ENCODE data around the gene C7orf33. TPM values are rescaled to one million over a fixed set of nuclear protein-coding genes. Genes with fewer than 3 reads are reported as not detected.
A peak's percentile ranks its signal among the peaks of the same experiment; 100 is the strongest.

Gene C7orf33
- total and polyA plus RNA-seq, 2 of the 13 experiments (the other 11 are each of a cell fraction or from before 2014, with no cell fraction given), result not detected

DNA sequence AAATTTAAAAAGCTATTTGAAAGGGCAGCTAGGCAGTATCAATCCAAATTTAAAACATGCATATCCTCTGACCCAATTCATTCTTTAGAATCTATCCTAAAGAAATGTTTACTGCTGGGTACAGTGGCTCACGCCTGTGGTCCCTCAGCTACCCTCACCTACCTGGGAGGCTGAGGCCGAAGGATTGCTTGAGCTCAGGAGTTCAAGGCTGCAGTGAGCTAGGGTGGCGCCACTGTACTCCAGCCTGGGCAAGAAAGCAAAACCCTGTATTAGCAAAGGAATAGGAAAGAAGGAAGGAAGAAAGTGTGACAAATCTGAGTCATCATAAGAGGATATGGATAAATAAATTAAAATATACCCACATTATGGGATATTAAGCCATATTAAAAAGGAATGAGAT is 36.3 kb downstream of the C7orf33 start:
- POLR2A ChIA-PET, result no interaction called here
- 24% methylated on average over 3 of the region's 3 CpGs for WGBS (ENCODE audit: low lambda C conversion rate)

GRCh38 chr7:148628011-148628410 is 37.4 kb downstream of the C7orf33 start:
- Histone ChIP-seq H3K9ac (ENCODE audit: insufficient read depth, low read depth, low read length) (no peak overlapping the region), H3K4me1 (ENCODE audit: insufficient read depth, low read length) (no peaks in the 10 kb centered on the region), H3K4me2 (ENCODE audit: low read depth, low read length) (no peak overlapping the region), H2AFZ (ENCODE audit: low read length) (no peak overlapping the region), H3K9me3 (ENCODE audit: low read length) (no peaks in the 10 kb centered on the region), H4K20me1 (ENCODE audit: insufficient read depth, low read length) (no peaks in the 10 kb centered on the region; the same call in 1 of the 2 replicates), H3K36me3 (replicated peaks in 1 of 2; ENCODE audit: control insufficient read depth in 1 of 2, insufficient read depth in 2 of 2, low read length in 2 of 2) (no peaks in the 10 kb centered on the region), H3K27ac (ENCODE audit: extremely low read length, insufficient read depth, low read length) (no peak overlapping the region), H3K4me3 (replicated peaks in 1 of 3; ENCODE audit: insufficient read depth in 1 of 3, low read depth in 2 of 3, low read length in 3 of 3) (no peak overlapping the region), H3K27me3 (ENCODE audit: control insufficient read depth in 1 of 2, insufficient read depth in 2 of 2, low read length in 2 of 2) (0 out of 5 replicates have a peak, but pooled peaks cover 0 to 3% of the 10 kb centered on the region in 2 experiments), H3K79me2 (ENCODE audit: insufficient read depth, low read length) (no peaks in the 10 kb centered on the region)
- intact Hi-C loops (cut with micrococcal nuclease; ENCODE audit: unreplicated experiment), result no loop called here
- ChIA-PET CTCF (ENCODE audit: low intra/inter-chr PET ratio, low total read pairs) (no interaction called here), POLR2A (no interaction called here)
- 61% methylated on average over 7 of the region's 7 CpGs for WGBS (ENCODE audit: low lambda C conversion rate)
- no peak for FAIRE-seq
- no TSS peak for BruUV-seq (replicated peaks)
- no peak for ATAC-seq
- no peak for DNase-seq (ENCODE audit: low spot score)
- no peak for TF ChIP-seq LBX2 (CRISPR knock-in tag; IDR thresholded peaks at IDR 0.05; ENCODE audit: borderline replicate concordance)
- no peak for TF ChIP-seq ZSCAN25 (CRISPR knock-in tag; IDR thresholded peaks at IDR 0.05)
- no peak for TF ChIP-seq ZFY (CRISPR knock-in tag; IDR thresholded peaks at IDR 0.05)
- no peak for TF ChIP-seq SRSF4 (IDR thresholded peaks at IDR 0.05; ENCODE audit: low read depth, low read length, poor library complexity, severe bottlenecking)
- no peak for TF ChIP-seq ZNF775 (CRISPR knock-in tag; IDR thresholded peaks at IDR 0.05; ENCODE audit: borderline replicate concordance)
- no peak for TF ChIP-seq ZMAT3 (CRISPR knock-in tag; conservative IDR thresholded peaks at IDR 0.05)
- in situ Hi-C loops (cut with HindIII; ENCODE audit: extremely low pct_ligation_motif_present, low pct_unique_long_range_greater_than_20kb), result no loop called here

More for the DNA sequence above, 36.3 kb downstream of the C7orf33 start:
- Histone ChIP-seq H3K4me2 (ENCODE audit: low read depth, low read length) (no peak overlapping the region), H3K4me1 (ENCODE audit: insufficient read depth, low read length) (no peaks in the 10 kb centered on the region), H3K4me3 (replicated peaks in 1 of 3; ENCODE audit: insufficient read depth in 1 of 3, low read depth in 2 of 3, low read length in 3 of 3) (no peak overlapping the region), H4K20me1 (ENCODE audit: insufficient read depth, low read length) (no peaks in the 10 kb centered on the region; the same call in 1 of the 2 replicates), H3K36me3 (replicated peaks in 1 of 2; ENCODE audit: control insufficient read depth in 1 of 2, insufficient read depth in 2 of 2, low read length in 2 of 2) (no peaks in the 10 kb centered on the region), H3K27me3 (ENCODE audit: control insufficient read depth in 1 of 2, insufficient read depth in 2 of 2, low read length in 2 of 2) (0 out of 5 replicates have a peak, but pooled peaks cover 0 to 3% of the 10 kb centered on the region in 2 experiments), H3K27ac (ENCODE audit: extremely low read length, insufficient read depth, low read length) (no peak overlapping the region), H3K9me3 (ENCODE audit: low read length) (no peaks in the 10 kb centered on the region), H2AFZ (ENCODE audit: low read length) (no peak overlapping the region), H3K9ac (ENCODE audit: insufficient read depth, low read depth, low read length) (no peak overlapping the region), H3K79me2 (ENCODE audit: insufficient read depth, low read length) (no peaks in the 10 kb centered on the region)
- CTCF ChIA-PET (ENCODE audit: low intra/inter-chr PET ratio, low total read pairs), result no interaction called here
- FAIRE-seq (no peak), DNase-seq (ENCODE audit: low spot score) (no peak), ATAC-seq (no peak)
- BruUV-seq (replicated peaks), result no TSS peak
- in situ Hi-C loops (cut with HindIII; ENCODE audit: extremely low pct_ligation_motif_present, low pct_unique_long_range_greater_than_20kb) (no loop called here), intact Hi-C loops (cut with micrococcal nuclease; ENCODE audit: unreplicated experiment) (no loop called here)
- TF ChIP-seq ZNF770 (CRISPR knock-in tag; IDR thresholded peaks at IDR 0.05), result 0 out of 2 replicates have a peak, but pooled peaks have one; percentile 22
- TF ChIP-seq TMF1 (CRISPR knock-in tag; IDR thresholded peaks at IDR 0.05; ENCODE audit: low read depth), result no peak
